Islet precursor cell (in vitro differentiated cells): Measurements from ENCODE around the gene ARL8B.
"Not testable (repeated sequence)": the region's sequence is repeated elsewhere in the genome, so short reads cannot be mapped to it uniquely, and the experiment has no call there.

Experiments
- DNase-seq: peaks from one replicate; pipeline ENCODE4 v3.0.0-alpha.2; 2018

The ARL8B gene

GRCh38 chr3:5122030-5122740, at the start of gene ARL8B:
ARL8B (plus strand) TSS chr3:5122292; CDS start chr3:5122466, 174 bp downstream.
- DNase-seq = peak; percentile 94

GRCh38 chr3:5073374-5074085, 48.6 kb upstream of the ARL8B start:
- DNase-seq = no peak

- DNase-seq = no peak
Observed at GRCh38 chr3:5078151-5078550, 43.9 kb upstream of the ARL8B start.

- DNase-seq = no peak
Observed at GRCh38 chr3:5079761-5080160, 42.3 kb upstream of the ARL8B start.

- no peak for DNase-seq
Observed at GRCh38 chr3:5080779-5081550, 41.1 kb upstream of the ARL8B start.

GRCh38 chr3:5081973-5082788, 39.9 kb upstream of the ARL8B start:
- DNase-seq = not testable (repeated sequence)

GRCh38 chr3:5082789-5083115, 39.3 kb upstream of the ARL8B start:
- no peak for DNase-seq

GRCh38 chr3:5084224-5084623, 37.9 kb upstream of the ARL8B start:
- no peak for DNase-seq

- no peak for DNase-seq
Observed at GRCh38 chr3:5086708-5087107, 35.4 kb upstream of the ARL8B start.

- DNase-seq = no peak
Observed at GRCh38 chr3:5087209-5087608, 34.9 kb upstream of the ARL8B start.

GRCh38 chr3:5090197-5090596, 31.9 kb upstream of the ARL8B start:
- no peak for DNase-seq

GRCh38 chr3:5092018-5092417, 30.1 kb upstream of the ARL8B start:
- DNase-seq = no peak

- no peak for DNase-seq
Observed at GRCh38 chr3:5093731-5094130, 28.4 kb upstream of the ARL8B start.

GRCh38 chr3:5095886-5096285, 26.2 kb upstream of the ARL8B start:
- DNase-seq = peak; percentile 75

GRCh38 chr3:5096336-5097008, 25.6 kb upstream of the ARL8B start:
- no peak for DNase-seq

- no peak for DNase-seq
Observed at GRCh38 chr3:5098346-5098745, 23.7 kb upstream of the ARL8B start.

GRCh38 chr3:5102532-5102931, 19.6 kb upstream of the ARL8B start:
- DNase-seq = no peak

- DNase-seq = no peak
Observed at GRCh38 chr3:5103743-5104142, 18.3 kb upstream of the ARL8B start.

GRCh38 chr3:5105050-5105449, 17.0 kb upstream of the ARL8B start:
- no peak for DNase-seq

GRCh38 chr3:5106371-5106770, 15.7 kb upstream of the ARL8B start:
- DNase-seq = not testable (repeated sequence)

GRCh38 chr3:5106933-5107334, 15.2 kb upstream of the ARL8B start:
- not testable (repeated sequence) for DNase-seq

- no peak for DNase-seq
Observed at GRCh38 chr3:5110337-5110736, 11.8 kb upstream of the ARL8B start.
